HepG2 (cell line): ENCODE measurements around the gene ZDHHC19. TPM values are rescaled to one million over a fixed set of nuclear protein-coding genes. Genes with fewer than 3 reads are reported as not detected.

Source experiments
- CBX1 ChIP-seq: IDR thresholded peaks from one replicate; pipeline ENCODE4 v1.6.1; 2016; ENCODE audit warnings: antibody characterized with exemption, low read depth
- CCAR2 ChIP-seq: fragments of 200-400 bp; formaldehyde crosslinking; optimal IDR thresholded peaks from 2 replicates; pipeline ENCODE3; 2018; ENCODE audit warnings: low read depth, mild to moderate bottlenecking, low read length, moderate library complexity
- CHCHD3 ChIP-seq: sonication (generic); formaldehyde crosslinking; IDR thresholded peaks from 2 replicates; pipeline ENCODE4 v1.8.0; 2022; ENCODE audit warnings: mild to moderate bottlenecking, missing genetic modification reagents, moderate library complexity
- FOXM1 ChIP-seq: sonication (generic); formaldehyde crosslinking; IDR thresholded peaks from 2 replicates; pipeline ENCODE4 v1.5.0; 2020; ENCODE audit warnings: missing genetic modification reagents
- HMGXB3 ChIP-seq: sonication (generic); formaldehyde crosslinking; IDR thresholded peaks from 2 replicates; pipeline ENCODE4 v1.4.0; 2020; ENCODE audit warnings: missing genetic modification reagents, borderline replicate concordance
- HNF4A ChIP-seq: sonication (generic); formaldehyde crosslinking; IDR thresholded peaks from 2 replicates; pipeline ENCODE4 v1.4.0; 2020; ENCODE audit warnings: missing genetic modification reagents
- KLF16 ChIP-seq, 2 experiments: sonication (generic) in 1 of 2; formaldehyde crosslinking in 1 of 2; IDR thresholded peaks; 2 replicates each; pipeline versions ENCODE4 v1.6.1 to v1.8.0; 2016 to 2023; ENCODE audit warnings: missing genetic modification reagents in 2 of 2, missing compliant biosample characterization in 1 of 2
- POGZ ChIP-seq: sonication (generic); formaldehyde crosslinking; IDR thresholded peaks from 2 replicates; pipeline ENCODE4 v1.4.0; 2020; ENCODE audit warnings: mild to moderate bottlenecking, missing genetic modification reagents
- RFX3 ChIP-seq: IDR thresholded peaks from 2 replicates; pipeline ENCODE4 v1.6.1; 2016; ENCODE audit warnings: missing biosample characterization, missing genetic modification reagents
- SETDB1 ChIP-seq: sonication (generic); formaldehyde crosslinking; IDR thresholded peaks from 2 replicates; pipeline ENCODE4 v1.5.1; 2020; ENCODE audit warnings: missing genetic modification reagents, mild to moderate bottlenecking, borderline replicate concordance
- SP2 ChIP-seq: sonication (generic); formaldehyde crosslinking; IDR thresholded peaks from 2 replicates; pipeline ENCODE4 v1.5.1; 2020; ENCODE audit warnings: mild to moderate bottlenecking, missing genetic modification reagents
- ZBTB38 ChIP-seq: sonication (generic); formaldehyde crosslinking; IDR thresholded peaks from 2 replicates; pipeline ENCODE4 v1.5.1; 2020; ENCODE audit warnings: mild to moderate bottlenecking, missing genetic modification reagents
- ZBTB44 ChIP-seq: sonication (generic); formaldehyde crosslinking; IDR thresholded peaks from 2 replicates; pipeline ENCODE4 v1.4.0; 2020; ENCODE audit warnings: missing genetic modification reagents
- ZBTB7A ChIP-seq: sonication (generic); formaldehyde crosslinking; IDR thresholded peaks from 2 replicates; pipeline ENCODE4 v1.8.0; 2022; ENCODE audit warnings: mild to moderate bottlenecking, missing genetic modification reagents
- ZMYM3 ChIP-seq: sonication (generic); formaldehyde crosslinking; IDR thresholded peaks from 2 replicates; pipeline ENCODE4 v1.5.1; 2020; ENCODE audit warnings: mild to moderate bottlenecking, missing genetic modification reagents
- ZNF501 ChIP-seq: sonication (generic); formaldehyde crosslinking; IDR thresholded peaks from 2 replicates; pipeline ENCODE4 v1.5.1; 2020; ENCODE audit warnings: mild to moderate bottlenecking, moderate library complexity, missing genetic modification reagents
- ZNF546 ChIP-seq: sonication (generic); formaldehyde crosslinking; conservative IDR thresholded peaks from 2 replicates; pipeline ENCODE4 v1.8.1; 2023; ENCODE audit warnings: mild to moderate bottlenecking, missing genetic modification reagents
- ZNF609 ChIP-seq: sonication (generic); formaldehyde crosslinking; IDR thresholded peaks from 2 replicates; pipeline ENCODE4 v1.4.0; 2020; ENCODE audit warnings: mild to moderate bottlenecking, missing genetic modification reagents, borderline replicate concordance
- ZSCAN20 ChIP-seq: sonication (generic); formaldehyde crosslinking; IDR thresholded peaks from 2 replicates; pipeline ENCODE4 v1.4.0; 2020; ENCODE audit warnings: missing genetic modification reagents, mild to moderate bottlenecking, borderline replicate concordance
- polyA plus RNA-seq, 8 experiments: library from polyadenylated mRNA; depleted of rRNA in 3 of 8; stranded (reverse) in 7 of 8; unstranded in 1 of 8; fragments of >200 nt; fragmentation: Illumina TruSeq in 4 of 8; extraction: Trizol in 4 of 8; gene quantifications; 2 replicates each; pipeline versions ENCODE4 v1.2.1 to v1.2.3, GENCODE V29; 2011 to 2016; ENCODE audit warnings: low read depth in 4 of 8, missing spikeins in 1 of 8, mixed read lengths in 1 of 8; ENCODE audit not compliant: insufficient read depth in 1 of 8
- total RNA-seq, 5 experiments: library from RNA; depleted of rRNA; stranded (reverse); fragments of >200 nt; fragmentation: Illumina TruSeq; extraction: Trizol; gene quantifications; 2 replicates each; pipeline ENCODE4 v1.2.3, GENCODE V29; 2016; ENCODE audit warnings: low read depth in 1 of 5

Gene ZDHHC19
- total and polyA plus RNA-seq, 2 of the 13 experiments (the other 11 are each of a cell fraction or from before 2014, with no cell fraction given): 0.22 to 0.53 TPM

- no peak for TF ChIP-seq KLF16 (CRISPR knock-in tag; IDR thresholded peaks at IDR 0.05)
- no peak for TF ChIP-seq ZBTB7A (CRISPR knock-in tag)
- peak; percentile 91 for TF ChIP-seq ZMYM3 (CRISPR knock-in tag)
- TF ChIP-seq ZBTB44 (CRISPR knock-in tag): no peak
- TF ChIP-seq CCAR2: no peak
- no peak for TF ChIP-seq HMGXB3 (CRISPR knock-in tag)
- TF ChIP-seq ZBTB38: peak; percentile 49; the same call in 1 of the 2 replicates
- TF ChIP-seq RFX3: no peak
- no peak for TF ChIP-seq CHCHD3
- TF ChIP-seq SP2 (CRISPR knock-in tag): no peak
- TF ChIP-seq POGZ (CRISPR knock-in tag): no peak
- TF ChIP-seq ZSCAN20 (CRISPR knock-in tag): no peak
- TF ChIP-seq ZNF546 (CRISPR knock-in tag): no peak
- no peak for TF ChIP-seq FOXM1 (CRISPR knock-in tag)
- 0 out of 2 replicates have a peak, but pooled peaks have one; percentile 12 for TF ChIP-seq HNF4A
- TF ChIP-seq SETDB1 (CRISPR knock-in tag): 0 out of 2 replicates have a peak, but pooled peaks have one; percentile 66
- TF ChIP-seq ZNF609 (CRISPR knock-in tag): no peak
- no peak for TF ChIP-seq CBX1
- 0 out of 2 replicates have a peak, but pooled peaks have one; percentile 22 for TF ChIP-seq ZNF501 (CRISPR knock-in tag)
Measured at GRCh38 chr3:196210673-196211556, at the start of gene ZDHHC19 (continued).
